Activated naive CD4-positive, alpha-beta T cell treated with anti-CD3 and anti-CD28 coated beads for 36 hours (primary cell): ENCODE results near the gene RBM14. TPM values are rescaled to one million over a fixed set of nuclear protein-coding genes. Genes with fewer than 3 reads are reported as not detected.
A peak's percentile ranks its signal among the peaks of the same experiment; 100 is the strongest.
"Not testable (repeated sequence)": the region's sequence is repeated elsewhere in the genome, so short reads cannot be mapped to it uniquely, and the experiment has no call there.

Source experiments
- CTCF ChIA-PET: fragments of 350-600 bp; sonication (Branson Sonifier 250); formaldehyde crosslinking; loops from one replicate; lab custom pipeline; 2021; ENCODE audit warnings: antibody characterized with exemption; lab: Charles Lee
- DNase-seq: peaks from one replicate; pipeline ENCODE4 v3.0.0-alpha.2; 2020
- H3K27ac Mint-ChIP-seq: one replicate; pipeline ENCODE4 v1.8.0; 2021; ENCODE audit warnings: mild to moderate bottlenecking, mixed read lengths
- H3K27me3 Mint-ChIP-seq: one replicate; pipeline ENCODE4 v1.8.0; 2021; ENCODE audit warnings: low read depth, mixed read lengths
- H3K36me3 Mint-ChIP-seq: one replicate; pipeline ENCODE4 v1.8.0; 2021; ENCODE audit warnings: low read depth, mixed read lengths
- H3K4me1 Mint-ChIP-seq: one replicate; pipeline ENCODE4 v1.8.0; 2021; ENCODE audit warnings: low read depth, mixed read lengths
- H3K4me3 Mint-ChIP-seq: one replicate; pipeline ENCODE4 v1.8.0; 2021; ENCODE audit warnings: mild to moderate bottlenecking, moderate library complexity, mixed read lengths
- H3K9me3 Mint-ChIP-seq: one replicate; pipeline ENCODE4 v1.8.0; 2021; ENCODE audit warnings: mixed read lengths
- intact Hi-C: fragments of 100-400 bp; cut with micrococcal nuclease; formaldehyde crosslinking; loops from one replicate; pipeline ENCODE4 v1.15.1; 2023
- total RNA-seq, 2 experiments: library from RNA; stranded (reverse); gene quantifications; one replicate each; pipeline ENCODE4 v1.2.3, GENCODE V29; 2021

RBM14 gene, protein sequence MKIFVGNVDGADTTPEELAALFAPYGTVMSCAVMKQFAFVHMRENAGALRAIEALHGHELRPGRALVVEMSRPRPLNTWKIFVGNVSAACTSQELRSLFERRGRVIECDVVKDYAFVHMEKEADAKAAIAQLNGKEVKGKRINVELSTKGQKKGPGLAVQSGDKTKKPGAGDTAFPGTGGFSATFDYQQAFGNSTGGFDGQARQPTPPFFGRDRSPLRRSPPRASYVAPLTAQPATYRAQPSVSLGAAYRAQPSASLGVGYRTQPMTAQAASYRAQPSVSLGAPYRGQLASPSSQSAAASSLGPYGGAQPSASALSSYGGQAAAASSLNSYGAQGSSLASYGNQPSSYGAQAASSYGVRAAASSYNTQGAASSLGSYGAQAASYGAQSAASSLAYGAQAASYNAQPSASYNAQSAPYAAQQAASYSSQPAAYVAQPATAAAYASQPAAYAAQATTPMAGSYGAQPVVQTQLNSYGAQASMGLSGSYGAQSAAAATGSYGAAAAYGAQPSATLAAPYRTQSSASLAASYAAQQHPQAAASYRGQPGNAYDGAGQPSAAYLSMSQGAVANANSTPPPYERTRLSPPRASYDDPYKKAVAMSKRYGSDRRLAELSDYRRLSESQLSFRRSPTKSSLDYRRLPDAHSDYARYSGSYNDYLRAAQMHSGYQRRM
- 100 to 1,000 TPM; 160 to 173 TPM for total RNA-seq

DNA sequence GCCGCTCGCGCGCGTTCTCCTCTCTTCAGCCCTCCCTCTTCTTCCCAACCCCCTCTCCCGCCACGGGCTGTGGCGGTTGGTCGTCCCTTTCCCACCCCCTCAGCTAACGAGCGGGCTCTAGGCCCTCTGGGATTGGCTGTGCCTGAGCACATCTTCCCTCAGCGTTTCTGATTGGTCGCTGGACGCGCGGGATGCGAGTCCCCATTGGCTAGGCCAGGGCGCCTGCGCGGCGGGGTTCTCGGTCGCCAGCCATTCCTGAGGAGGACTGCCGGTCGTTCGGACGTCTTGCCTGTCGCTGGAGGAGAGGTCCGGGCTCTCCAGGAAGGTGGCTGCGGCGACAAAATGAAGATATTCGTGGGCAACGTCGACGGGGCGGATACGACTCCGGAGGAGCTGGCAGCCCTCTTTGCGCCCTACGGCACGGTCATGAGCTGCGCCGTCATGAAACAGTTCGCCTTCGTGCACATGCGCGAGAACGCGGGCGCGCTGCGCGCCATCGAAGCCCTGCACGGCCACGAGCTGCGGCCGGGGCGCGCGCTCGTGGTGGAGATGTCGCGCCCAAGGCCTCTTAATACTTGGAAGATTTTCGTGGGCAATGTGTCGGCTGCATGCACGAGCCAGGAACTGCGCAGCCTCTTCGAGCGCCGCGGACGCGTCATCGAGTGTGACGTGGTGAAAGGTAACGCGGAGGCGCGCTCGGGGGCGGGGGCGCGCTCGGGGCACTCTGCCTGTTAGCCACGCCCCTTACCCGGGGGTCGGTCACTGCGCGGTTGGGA lies at the start of gene RBM14:
Gene RBM14 (plus strand): TSS at position 252 of the 776 bp plus-strand sequence. CDS start 91 bp downstream, at position 343.
- Mint-ChIP-seq H3K4me3 (peak within 1 kb of the TSS; percentile 98), H3K27ac (peak within 1 kb of the TSS; percentile 98), H3K9me3 (peaks cover 1% of the 10 kb centered on the region), H3K4me1 (peaks cover 36% of the 10 kb centered on the region), H3K36me3 (peaks cover 52% of the 10 kb centered on the region), H3K27me3 (no peaks in the 10 kb centered on the region)
- intact Hi-C loops: loop anchor here (1.0 to 10.0 kb wide), 9 partner anchors 22 to 1194 kb away; partner anchors contain the start of genes ACTN3, B4GAT1, BRMS1 and CCDC87
- CTCF ChIA-PET: interaction anchor here (1.2 to 2.4 kb wide), 2 partner anchors 21 to 22 kb away, joined by 3 to 11 read pairs; partner anchors contain the start of gene RBM4
- peak; percentile 99 for DNase-seq

DNA sequence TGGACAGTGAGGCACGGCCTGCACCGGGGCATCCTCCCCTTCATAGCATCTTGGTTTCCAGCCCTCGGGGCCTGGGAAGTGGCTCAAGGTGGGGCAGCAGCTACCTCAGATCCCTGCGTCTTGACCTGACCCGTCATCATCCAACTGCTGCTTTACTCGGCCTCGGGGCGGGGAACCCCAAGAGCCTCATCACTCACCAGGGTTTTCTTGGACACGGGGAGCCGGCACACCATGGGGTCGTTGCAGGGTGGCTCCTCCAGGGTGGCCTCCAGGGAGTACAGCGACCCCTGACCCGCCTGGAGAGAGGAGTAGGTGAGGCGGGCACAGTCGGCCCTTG lies 48.7 kb upstream of the RBM14 start:
- intact Hi-C loops: no loop called here

DNA sequence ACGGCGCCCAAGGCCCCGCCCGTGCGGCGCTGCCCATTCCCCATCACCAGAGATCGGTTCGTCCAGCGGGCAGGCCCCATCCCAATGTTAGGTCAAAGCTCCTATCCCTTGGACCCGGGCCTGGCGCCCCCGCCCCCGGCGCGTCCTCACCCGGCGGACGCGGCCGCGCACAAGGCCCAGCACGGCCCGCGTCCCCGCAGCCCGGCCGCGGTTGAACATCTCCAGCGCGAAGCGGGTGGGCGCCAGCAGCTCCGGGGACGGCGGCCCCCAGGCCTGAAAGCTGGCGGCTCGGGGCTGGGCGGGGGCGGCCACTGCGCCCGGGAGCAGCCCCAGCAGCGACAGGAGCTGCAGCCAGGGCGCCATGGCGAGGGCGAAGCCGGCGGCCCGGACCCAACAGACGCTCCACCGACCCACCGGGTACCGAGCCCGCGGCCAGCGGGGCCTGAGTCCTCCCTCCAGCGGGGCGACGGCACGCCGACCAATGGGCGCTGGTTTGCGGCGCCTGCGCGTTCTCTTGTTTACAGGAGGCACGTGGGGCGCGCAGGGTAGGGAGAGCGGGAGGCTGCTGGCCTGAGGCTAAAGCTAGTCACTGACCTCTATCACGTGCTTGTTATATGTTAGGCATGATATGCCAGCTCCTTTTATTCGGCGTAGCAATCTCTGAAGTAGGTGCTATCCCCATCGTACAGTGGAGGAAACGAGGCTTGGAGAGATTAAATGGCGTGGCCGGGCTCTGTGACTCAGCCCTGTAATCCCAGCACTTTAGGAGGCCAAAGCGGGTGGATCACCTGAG lies 48.1 kb upstream of the RBM14 start, which contains the start of gene CTSF:
Gene CTSF (minus strand): TSS at position 483 of the 793 bp plus-strand sequence. CDS start 120 bp downstream, at position 363.
- peak; percentile 66 for DNase-seq
- H3K27me3 Mint-ChIP-seq: no peaks in the 10 kb centered on the region
- intact Hi-C loops: no loop called here
- CTCF ChIA-PET: interaction anchor here (1.7 kb wide), 1 partner anchor 9 kb away, joined by 9 read pairs; no protein-coding TSS in a partner anchor
- no peaks in the 10 kb centered on the region for H3K9me3 Mint-ChIP-seq
- no peak within 1 kb of the TSS for H3K27ac Mint-ChIP-seq
- H3K4me3 Mint-ChIP-seq: peak within 1 kb of the TSS; percentile 69
- H3K4me1 Mint-ChIP-seq: peaks cover 8% of the 10 kb centered on the region
- H3K36me3 Mint-ChIP-seq: no peaks in the 10 kb centered on the region

More for the DNA sequence above, 48.7 kb upstream of the RBM14 start:
- no peaks in the 10 kb centered on the region for H3K27me3 Mint-ChIP-seq
- DNase-seq: no peak
- H3K4me3 Mint-ChIP-seq: peak overlapping the region; percentile 65
- H3K27ac Mint-ChIP-seq: no peak overlapping the region
- H3K36me3 Mint-ChIP-seq: no peaks in the 10 kb centered on the region
- H3K4me1 Mint-ChIP-seq: peaks cover 8% of the 10 kb centered on the region
- CTCF ChIA-PET: interaction anchor here (1.2 kb wide), 1 partner anchor 21 kb away, joined by 3 read pairs; the partner anchor contains the start of gene ACTN3
- no peaks in the 10 kb centered on the region for H3K9me3 Mint-ChIP-seq

DNA sequence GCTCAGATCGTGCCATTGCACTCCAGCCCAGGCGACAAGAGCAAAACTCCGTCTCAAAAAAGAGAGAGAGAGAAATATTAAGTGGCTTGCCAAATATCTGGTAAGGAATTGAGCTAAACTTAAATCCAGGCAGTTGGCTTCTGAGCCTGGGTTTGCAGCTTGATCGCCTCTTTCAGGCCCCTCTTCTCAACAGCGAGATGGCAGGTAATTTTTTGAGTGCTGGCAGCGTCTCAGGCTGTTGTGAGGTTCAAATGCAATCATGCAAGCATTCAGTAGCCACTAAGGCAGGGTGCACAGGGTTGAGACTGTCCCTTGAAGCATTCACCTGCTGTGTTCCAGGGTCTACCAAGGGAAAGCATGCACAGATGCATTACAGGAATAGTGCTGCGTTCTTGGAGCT lies 47.4 kb upstream of the RBM14 start:
- CTCF ChIA-PET: interaction anchor here (0.8 to 1.7 kb wide), 3 partner anchors 8 to 23 kb away, joined by 3 to 9 read pairs (median 5); partner anchors contain the start of genes ACTN3 and ZDHHC24
- Mint-ChIP-seq H3K27ac (no peak overlapping the region), H3K27me3 (no peaks in the 10 kb centered on the region), H3K9me3 (no peaks in the 10 kb centered on the region), H3K4me3 (no peak overlapping the region), H3K4me1 (peaks cover 8% of the 10 kb centered on the region), H3K36me3 (no peaks in the 10 kb centered on the region)
- no peak for DNase-seq
- intact Hi-C loops: no loop called here

DNA sequence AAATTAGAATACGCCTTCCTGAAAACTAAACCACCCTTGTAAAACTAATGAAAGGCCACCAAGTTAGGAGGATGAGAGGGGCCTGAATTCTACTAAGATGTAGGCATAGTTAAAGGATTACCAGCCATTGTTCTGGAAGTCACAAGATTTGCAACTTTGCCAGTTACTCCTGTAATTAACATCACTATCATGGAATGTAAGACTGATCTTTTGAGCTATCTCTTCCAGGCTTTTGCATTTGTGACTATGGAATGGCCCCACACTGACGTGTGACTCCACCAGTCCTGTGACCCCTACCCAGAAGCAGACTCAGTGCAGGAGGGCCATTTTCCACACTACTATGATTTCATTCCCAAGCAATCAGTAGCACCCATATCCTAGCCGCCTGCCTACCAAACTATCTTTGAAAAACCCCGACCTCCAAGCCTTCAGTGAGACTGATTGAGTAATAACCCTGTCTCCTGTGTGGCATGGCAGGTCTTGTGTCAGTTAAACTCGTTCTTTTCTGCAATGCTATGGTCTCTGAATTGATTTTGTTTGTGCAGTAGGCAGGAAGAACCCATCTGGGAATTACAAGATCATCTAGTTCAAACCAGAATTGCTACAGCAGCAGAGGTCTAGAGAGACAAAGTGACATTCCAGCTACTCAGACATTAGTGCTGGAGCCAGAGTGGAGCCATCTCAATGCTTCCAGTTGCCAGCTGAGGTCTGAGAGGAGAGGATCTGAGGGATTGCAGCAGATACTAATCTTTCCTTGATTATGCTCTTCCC lies 46.2 kb upstream of the RBM14 start:
- Mint-ChIP-seq H3K27ac (no peak overlapping the region), H3K36me3 (no peaks in the 10 kb centered on the region), H3K27me3 (no peaks in the 10 kb centered on the region), H3K4me3 (no peak overlapping the region), H3K4me1 (peaks cover 8% of the 10 kb centered on the region), H3K9me3 (no peaks in the 10 kb centered on the region)
- intact Hi-C loops: no loop called here
- no peak for DNase-seq
- CTCF ChIA-PET: interaction anchor here (0.7 to 1.4 kb wide), 4 partner anchors 15 to 108 kb away, joined by 3 to 5 read pairs (median 3); partner anchors contain the start of genes ACTN3 and ZDHHC24

DNA sequence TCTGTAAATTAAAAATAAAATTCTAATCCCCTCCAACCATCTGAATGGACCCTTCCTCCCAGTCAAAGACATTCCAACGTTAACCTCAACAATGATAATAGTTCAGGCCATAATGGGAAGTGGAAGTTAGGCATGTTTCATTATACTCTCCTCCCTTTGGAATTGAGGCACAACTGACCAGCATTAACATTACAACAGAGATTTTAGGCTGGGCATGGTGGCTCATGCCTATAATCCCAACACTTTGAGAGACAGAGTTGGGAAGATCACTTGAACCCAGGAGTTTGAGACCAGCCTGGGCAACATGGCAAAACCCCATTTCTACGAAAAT lies 45.6 kb upstream of the RBM14 start:
- Mint-ChIP-seq H3K4me1 (peaks cover 8% of the 10 kb centered on the region), H3K27me3 (no peaks in the 10 kb centered on the region), H3K36me3 (no peaks in the 10 kb centered on the region), H3K9me3 (no peaks in the 10 kb centered on the region), H3K27ac (no peak overlapping the region), H3K4me3 (no peak overlapping the region)
- CTCF ChIA-PET: interaction anchor here (0.5 to 1.4 kb wide), 3 partner anchors 108 to 603 kb away, joined by 3 to 4 read pairs (median 3); no protein-coding TSS in a partner anchor
- no peak for DNase-seq
- intact Hi-C loops: no loop called here

DNA sequence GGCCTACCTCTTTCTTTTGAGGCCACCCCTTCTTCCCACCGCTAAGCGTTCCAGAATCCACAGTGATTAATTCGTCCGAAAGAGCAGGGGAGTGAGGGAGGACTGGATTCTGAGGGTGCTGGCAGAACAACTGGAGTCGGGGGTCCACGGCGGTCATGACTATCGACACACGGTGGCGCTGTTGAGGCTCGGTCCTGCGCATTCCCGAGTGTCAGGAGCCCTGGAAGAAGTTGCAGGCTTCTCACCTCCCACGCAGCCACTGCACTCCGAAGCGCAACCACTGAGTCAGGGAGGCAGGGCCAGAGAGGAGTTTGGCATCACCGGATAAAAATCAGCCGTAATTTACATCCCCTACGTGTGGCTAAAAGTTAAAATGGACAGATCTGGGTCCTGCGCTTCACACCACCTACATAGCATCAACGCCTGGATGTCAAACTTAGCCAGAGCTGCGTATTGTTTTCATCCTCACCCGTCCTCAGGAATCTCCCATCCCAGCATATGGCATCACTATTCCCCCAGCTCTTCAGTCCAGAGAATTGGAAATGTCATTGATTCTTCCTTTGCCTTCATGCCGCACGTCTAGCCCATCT lies 37.3 kb upstream of the RBM14 start:
- no peaks in the 10 kb centered on the region for H3K27me3 Mint-ChIP-seq
- CTCF ChIA-PET: interaction anchor here (1.0 to 5.6 kb wide), 4 partner anchors 16 to 193 kb away, joined by 3 to 95 read pairs (median 6); partner anchors contain the start of gene RBM4B
- H3K4me1 Mint-ChIP-seq: peaks cover 14% of the 10 kb centered on the region
- H3K27ac Mint-ChIP-seq: no peak overlapping the region
- H3K9me3 Mint-ChIP-seq: peaks cover 5% of the 10 kb centered on the region
- peak; percentile 89 for DNase-seq
- intact Hi-C loops: loop anchor here (1.0 to 2.0 kb wide), 2 partner anchors 99 to 256 kb away; no protein-coding TSS in a partner anchor
- no peak overlapping the region for H3K4me3 Mint-ChIP-seq
- H3K36me3 Mint-ChIP-seq: no peaks in the 10 kb centered on the region

DNA sequence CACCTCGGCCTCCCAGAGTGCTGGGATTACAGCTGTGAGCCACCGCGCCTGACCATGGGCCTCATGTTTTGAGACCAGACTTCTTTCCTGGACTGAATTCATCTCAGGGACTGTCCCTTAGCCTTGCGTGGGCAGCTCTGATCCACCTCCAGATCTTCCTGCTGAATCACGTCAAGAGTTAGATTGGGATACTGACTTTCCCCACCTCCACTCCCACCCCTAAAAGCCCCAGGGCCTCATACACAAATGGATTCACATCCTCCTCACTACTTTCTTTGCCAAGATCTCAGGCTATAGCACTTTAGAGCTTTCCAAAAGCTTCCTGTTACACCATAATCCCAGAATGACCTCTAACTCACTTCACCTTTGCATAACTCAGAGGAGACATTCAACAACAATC lies 35.6 kb upstream of the RBM14 start:
- H3K27ac Mint-ChIP-seq: no peak overlapping the region
- no peak for DNase-seq
- H3K9me3 Mint-ChIP-seq: peaks cover 5% of the 10 kb centered on the region
- intact Hi-C loops: no loop called here
- peaks cover 14% of the 10 kb centered on the region for H3K4me1 Mint-ChIP-seq
- no peaks in the 10 kb centered on the region for H3K36me3 Mint-ChIP-seq
- H3K27me3 Mint-ChIP-seq: no peaks in the 10 kb centered on the region
- CTCF ChIA-PET: interaction anchor here (0.7 to 5.6 kb wide), 8 partner anchors 11 to 192 kb away, joined by 3 to 95 read pairs (median 4); partner anchors contain the start of genes CCDC87, CCS, RBM4 and RBM4B
- no peak overlapping the region for H3K4me3 Mint-ChIP-seq

DNA sequence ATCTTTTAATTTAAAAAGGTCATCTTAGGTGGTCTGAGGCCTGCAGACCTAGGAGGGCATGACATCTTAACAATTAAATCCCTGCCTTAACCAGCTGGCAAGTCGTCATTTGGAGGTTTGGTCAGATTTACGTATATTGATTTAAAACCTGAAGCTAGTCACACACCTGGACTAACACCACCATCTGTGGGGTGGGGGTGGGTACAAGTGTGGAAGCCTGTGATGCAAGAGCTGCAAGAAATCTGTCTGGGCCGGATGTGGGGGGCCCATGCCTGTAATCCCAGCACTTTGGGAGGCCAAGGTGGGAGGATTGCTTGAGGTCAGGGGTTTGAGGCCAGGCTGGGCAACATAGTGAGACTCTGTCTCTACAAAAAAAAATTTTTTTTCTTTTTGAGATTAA lies 35.2 kb upstream of the RBM14 start:
- Mint-ChIP-seq H3K9me3 (peaks cover 5% of the 10 kb centered on the region), H3K27me3 (no peaks in the 10 kb centered on the region), H3K4me3 (no peak overlapping the region), H3K4me1 (peaks cover 14% of the 10 kb centered on the region), H3K36me3 (no peaks in the 10 kb centered on the region), H3K27ac (no peak overlapping the region)
- no peak for DNase-seq
- CTCF ChIA-PET: interaction anchor here (1.0 to 5.6 kb wide), 6 partner anchors 11 to 193 kb away, joined by 3 to 95 read pairs (median 4); partner anchors contain the start of genes CCDC87, CCS, RBM4 and RBM4B
- intact Hi-C loops: no loop called here

DNA sequence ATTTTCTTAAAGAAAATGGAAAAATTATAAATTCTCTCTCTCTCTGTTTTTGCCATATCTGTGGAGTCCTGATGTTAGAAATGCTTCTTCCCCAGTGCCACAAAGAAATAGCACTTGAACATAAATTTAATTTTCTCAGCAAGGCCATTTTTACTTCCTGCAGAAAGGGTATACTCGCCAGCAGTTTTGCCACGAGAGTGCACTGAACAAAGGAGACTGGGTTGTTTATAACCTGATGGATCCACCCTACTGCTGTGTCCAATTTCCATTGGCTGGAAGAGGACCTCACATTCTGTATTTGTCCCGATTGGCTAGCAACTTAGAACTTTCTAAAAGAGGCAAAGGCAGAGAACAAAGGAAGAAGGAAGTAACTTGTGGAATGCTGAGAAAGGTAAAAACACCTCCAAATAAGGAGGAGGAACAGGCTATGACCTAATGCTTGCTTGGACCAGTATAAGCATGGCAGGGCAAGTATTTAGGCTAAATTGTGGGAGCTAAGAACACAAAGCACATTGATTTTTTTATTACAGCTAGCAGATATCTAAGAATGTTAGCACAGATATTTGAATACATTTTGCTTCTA lies 33.8 kb upstream of the RBM14 start:
- H3K36me3 Mint-ChIP-seq, H3K9me3 Mint-ChIP-seq, intact Hi-C loops, H3K27me3 Mint-ChIP-seq, H3K27ac Mint-ChIP-seq, DNase-seq, H3K4me3 Mint-ChIP-seq: not testable (repeated sequence)
- peaks cover 14% of the 10 kb centered on the region for H3K4me1 Mint-ChIP-seq
- CTCF ChIA-PET: interaction anchor here (2.2 kb wide), 1 partner anchor 96 kb away, joined by 9 read pairs; the partner anchor contains the start of gene RBM4B
